ENCODE results near the gene LDLRAD3. TPM values are rescaled to one million over a fixed set of nuclear protein-coding genes. Genes with fewer than 3 reads are reported as not detected.

LDLRAD3 gene
- total RNA-seq, 1 experiment from 2014 or later = 38.8 TPM

- peaks cover 14% of the 10 kb centered on the region for H3K4me1 ChIP-seq
- H3K9me3 ChIP-seq (replicated peaks) = no peaks in the 10 kb centered on the region
- H3K4me3 ChIP-seq = no peak overlapping the region
- peak; percentile 56 to 78 for DNase-seq
- peaks cover 18% of the 10 kb centered on the region; the same call in 1 of the 2 replicates for H3K36me3 ChIP-seq
- no peaks in the 10 kb centered on the region for H3K27me3 ChIP-seq
- no peak overlapping the region for H3K27ac ChIP-seq
Measured at GRCh38 chr11:36233204-36233603, 289.3 kb downstream of the LDLRAD3 start.

GRCh38 chr11:36234825-36235224 lies 291.0 kb downstream of the LDLRAD3 start:
- no peaks in the 10 kb centered on the region for H3K27me3 ChIP-seq
- H3K4me3 ChIP-seq = no peak overlapping the region

GRCh38 chr11:36235750-36236149 lies 291.9 kb downstream of the LDLRAD3 start:
- no peak overlapping the region for H3K27ac ChIP-seq
- H3K4me1 ChIP-seq = peaks cover 14% of the 10 kb centered on the region
- no peak for DNase-seq
- no peaks in the 10 kb centered on the region for H3K27me3 ChIP-seq
- H3K36me3 ChIP-seq = peaks cover 15% of the 10 kb centered on the region; the same call in 1 of the 2 replicates
- H3K4me3 ChIP-seq = no peak overlapping the region
- no peaks in the 10 kb centered on the region for H3K9me3 ChIP-seq (replicated peaks)

More at GRCh38 chr11:36234825-36235224, 291.0 kb downstream of the LDLRAD3 start:
- Histone ChIP-seq H3K9me3 (replicated peaks) (no peaks in the 10 kb centered on the region), H3K36me3 (peaks cover 15% of the 10 kb centered on the region; the same call in 1 of the 2 replicates), H3K27ac (no peak overlapping the region), H3K4me1 (peaks cover 14% of the 10 kb centered on the region)
- DNase-seq = peak; percentile 22 to 59

- Histone ChIP-seq H3K9me3 (replicated peaks) (no peaks in the 10 kb centered on the region), H3K27me3 (no peaks in the 10 kb centered on the region), H3K4me1 (peaks cover 7% of the 10 kb centered on the region), H3K4me3 (no peak overlapping the region), H3K27ac (no peak overlapping the region), H3K36me3 (peaks cover 10% of the 10 kb centered on the region; the same call in 1 of the 2 replicates)
- DNase-seq = no peak
Measured at GRCh38 chr11:36237391-36237790, 293.5 kb downstream of the LDLRAD3 start.

- Histone ChIP-seq H3K27me3 (no peaks in the 10 kb centered on the region), H3K36me3 (peaks cover 10% of the 10 kb centered on the region; the same call in 1 of the 2 replicates), H3K9me3 (replicated peaks) (no peaks in the 10 kb centered on the region), H3K27ac (no peak overlapping the region), H3K4me3 (no peak overlapping the region), H3K4me1 (peaks cover 5% of the 10 kb centered on the region)
- DNase-seq = no peak
Measured at GRCh38 chr11:36238036-36238631, 294.3 kb downstream of the LDLRAD3 start.

DNA sequence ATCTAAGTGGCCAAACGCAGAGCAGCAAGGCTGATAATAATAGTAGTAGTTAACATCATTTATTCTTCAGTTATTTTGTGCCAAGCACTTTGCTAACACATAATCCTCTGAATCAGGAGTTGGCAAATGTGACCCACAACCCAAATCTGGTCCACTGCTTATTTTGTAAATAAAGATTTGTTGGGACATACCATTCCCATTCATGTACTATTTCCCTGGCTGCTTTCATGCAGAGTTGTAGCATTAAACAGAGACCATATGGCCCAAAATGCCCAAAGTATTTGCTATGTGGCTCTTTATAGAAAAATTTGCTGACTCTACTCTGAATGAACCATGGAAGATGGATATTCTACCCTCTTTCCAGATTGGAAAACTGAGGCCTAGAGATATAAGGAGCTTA lies 295.0 kb downstream of the LDLRAD3 start:
- no peaks in the 10 kb centered on the region for H3K27me3 ChIP-seq
- H3K36me3 ChIP-seq = peaks cover 10% of the 10 kb centered on the region; the same call in 1 of the 2 replicates
- no peak for DNase-seq
- no peaks in the 10 kb centered on the region for H3K4me1 ChIP-seq
- no peak overlapping the region for H3K4me3 ChIP-seq
- H3K9me3 ChIP-seq (replicated peaks) = no peaks in the 10 kb centered on the region
- no peak overlapping the region for H3K27ac ChIP-seq

GRCh38 chr11:36239636-36240035 lies 295.8 kb downstream of the LDLRAD3 start:
- Histone ChIP-seq H3K27ac (no peak overlapping the region), H3K9me3 (replicated peaks) (no peaks in the 10 kb centered on the region), H3K36me3 (peaks cover 10% of the 10 kb centered on the region; the same call in 1 of the 2 replicates), H3K27me3 (no peaks in the 10 kb centered on the region), H3K4me3 (no peak overlapping the region), H3K4me1 (no peaks in the 10 kb centered on the region)
- DNase-seq = no peak

DNA sequence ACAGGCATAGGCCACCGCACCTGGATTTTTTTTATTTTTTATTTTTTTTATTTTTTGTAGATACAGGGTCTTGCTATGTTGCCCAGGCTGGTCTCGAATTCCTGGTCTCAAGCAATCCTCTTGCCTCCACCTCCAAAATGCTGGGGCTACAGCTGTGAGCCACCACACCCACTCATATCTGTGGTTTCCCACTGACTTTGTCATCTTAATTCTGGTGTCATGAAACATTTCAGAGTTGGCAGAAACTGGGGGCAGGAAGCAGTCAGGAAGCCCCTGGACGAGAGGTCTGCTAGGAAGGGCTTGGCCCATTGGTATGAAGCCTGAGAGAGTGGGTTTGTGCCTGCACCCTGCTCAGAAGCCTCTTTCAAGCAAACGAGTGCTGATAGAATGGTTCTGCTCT lies 296.3 kb downstream of the LDLRAD3 start:
- DNase-seq = no peak
- Histone ChIP-seq H3K9me3 (replicated peaks) (peaks cover under 1% of the 10 kb centered on the region; the same call in 1 of the 2 replicates), H3K4me3 (no peak overlapping the region)

DNA sequence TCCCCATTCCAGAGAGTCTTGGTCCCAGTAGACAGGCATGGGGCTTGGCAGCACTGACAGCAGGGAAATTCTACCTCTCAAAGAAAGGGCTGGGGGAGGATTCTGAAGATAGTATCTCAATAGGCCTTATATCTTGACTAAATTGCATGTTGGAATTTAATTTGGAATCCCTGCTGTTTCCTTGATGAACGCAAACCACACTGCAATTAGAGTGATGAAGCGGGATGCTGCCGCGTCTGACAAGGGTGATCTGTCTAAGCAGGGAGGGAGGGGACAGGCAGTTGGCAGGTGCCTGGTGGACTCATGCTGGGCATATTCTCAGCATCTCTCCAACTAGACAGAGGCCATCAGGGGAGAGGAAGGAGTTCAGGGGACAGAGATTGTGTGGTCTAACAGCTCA lies 296.9 kb downstream of the LDLRAD3 start:
- Histone ChIP-seq H3K9me3 (replicated peaks) (peaks cover 3% of the 10 kb centered on the region; the same call in 1 of the 2 replicates), H3K27ac (no peak overlapping the region), H3K4me1 (no peaks in the 10 kb centered on the region), H3K36me3 (peaks cover 8% of the 10 kb centered on the region; the same call in 1 of the 2 replicates), H3K27me3 (no peaks in the 10 kb centered on the region), H3K4me3 (no peak overlapping the region)
- DNase-seq = no peak

More for the DNA sequence above, 296.3 kb downstream of the LDLRAD3 start:
- H3K4me1 ChIP-seq = no peaks in the 10 kb centered on the region
- H3K36me3 ChIP-seq = peaks cover 10% of the 10 kb centered on the region; the same call in 1 of the 2 replicates
- H3K27me3 ChIP-seq = no peaks in the 10 kb centered on the region
- H3K27ac ChIP-seq = no peak overlapping the region

- Histone ChIP-seq H3K27ac (no peak overlapping the region), H3K4me1 (no peaks in the 10 kb centered on the region), H3K9me3 (replicated peaks) (peaks cover 3% of the 10 kb centered on the region; the same call in 1 of the 2 replicates), H3K4me3 (no peak overlapping the region), H3K27me3 (no peaks in the 10 kb centered on the region), H3K36me3 (peaks cover 6% of the 10 kb centered on the region; the same call in 1 of the 2 replicates)
- no peak for DNase-seq
Measured at GRCh38 chr11:36241497-36241896, 297.6 kb downstream of the LDLRAD3 start.

DNA sequence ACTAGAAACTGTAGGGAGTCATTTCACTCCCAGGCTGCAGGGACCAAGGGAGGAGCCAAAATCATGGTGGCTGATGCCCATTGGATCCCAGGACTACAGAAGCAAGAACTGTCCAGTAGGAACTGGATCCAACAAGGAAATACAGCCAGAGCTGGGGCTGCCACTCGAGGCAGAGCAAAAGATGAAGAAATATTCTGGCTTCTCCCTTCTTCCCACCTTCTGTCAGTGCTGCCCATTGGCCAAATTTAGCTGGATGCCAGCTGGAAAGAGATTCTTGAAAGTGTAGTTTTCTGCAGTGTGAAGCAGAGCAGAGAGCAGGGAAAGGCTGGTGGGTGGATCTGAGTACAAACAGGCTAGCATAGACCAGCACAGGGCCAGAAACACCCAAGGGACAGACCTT lies 299.8 kb downstream of the LDLRAD3 start:
- no peaks in the 10 kb centered on the region; the same call in 1 of the 2 replicates for H3K4me1 ChIP-seq
- H3K27me3 ChIP-seq = no peaks in the 10 kb centered on the region
- H3K36me3 ChIP-seq = no peaks in the 10 kb centered on the region; the same call in 1 of the 2 replicates
- DNase-seq = no peak
- H3K9me3 ChIP-seq (replicated peaks) = peaks cover 3% of the 10 kb centered on the region; the same call in 1 of the 2 replicates
- no peak overlapping the region for H3K4me3 ChIP-seq
- no peak overlapping the region for H3K27ac ChIP-seq

GRCh38 chr11:36247493-36247892 lies 303.6 kb downstream of the LDLRAD3 start:
- Histone ChIP-seq H3K27me3 (no peaks in the 10 kb centered on the region), H3K36me3 (no peaks in the 10 kb centered on the region; the same call in 1 of the 2 replicates), H3K9me3 (replicated peaks) (peaks cover 8% of the 10 kb centered on the region; the same call in 1 of the 2 replicates), H3K4me3 (no peak overlapping the region), H3K4me1 (peaks cover 6% of the 10 kb centered on the region), H3K27ac (no peak overlapping the region)
- no peak for DNase-seq

DNA sequence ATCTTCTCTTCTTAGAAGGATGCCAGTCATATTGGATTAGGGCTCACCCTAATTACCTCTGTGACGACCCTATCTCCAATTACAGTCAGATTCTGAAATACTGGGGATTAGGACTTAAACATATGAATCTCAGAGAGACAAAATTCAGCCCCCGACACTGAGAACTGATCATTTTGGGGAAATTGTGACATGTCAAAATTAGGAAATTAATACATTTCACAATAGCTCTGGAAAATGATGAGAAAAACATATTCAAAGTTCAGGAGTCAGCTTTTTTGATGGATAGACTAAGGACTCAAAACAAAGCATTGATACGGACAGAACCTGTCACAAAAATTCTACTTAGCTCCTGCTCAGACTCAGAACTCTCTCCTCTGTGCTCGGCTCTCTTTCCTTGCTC lies 304.6 kb downstream of the LDLRAD3 start:
- peaks cover 7% of the 10 kb centered on the region for H3K4me1 ChIP-seq
- no peak for DNase-seq
- H3K9me3 ChIP-seq (replicated peaks) = peaks cover 8% of the 10 kb centered on the region; the same call in 1 of the 2 replicates
- no peak overlapping the region for H3K27ac ChIP-seq
- H3K27me3 ChIP-seq = no peaks in the 10 kb centered on the region
- H3K4me3 ChIP-seq = no peak overlapping the region
- H3K36me3 ChIP-seq = no peaks in the 10 kb centered on the region; the same call in 1 of the 2 replicates

DNA sequence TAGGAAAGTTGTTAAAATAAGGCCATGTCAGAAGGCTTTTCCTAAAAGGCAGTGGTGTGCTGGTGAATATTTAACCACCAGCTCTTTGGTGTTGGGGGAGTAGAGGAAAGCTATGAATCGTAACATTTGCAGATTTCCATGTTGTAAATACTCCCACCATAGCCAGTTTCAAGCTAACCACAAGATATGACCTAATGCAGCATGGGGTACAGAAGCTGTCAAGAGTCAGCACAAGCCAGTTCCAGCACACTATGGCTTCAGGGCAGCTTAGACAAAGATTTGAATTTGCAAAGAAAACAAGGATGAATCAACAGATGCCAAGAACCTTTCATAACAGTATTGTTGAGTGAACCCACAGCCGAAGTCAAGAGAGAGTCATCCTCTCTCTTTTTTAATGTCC lies 305.4 kb downstream of the LDLRAD3 start:
- DNase-seq = peak; percentile 33 to 50
- H3K27ac ChIP-seq = no peak overlapping the region
- H3K36me3 ChIP-seq = no peaks in the 10 kb centered on the region; the same call in 1 of the 2 replicates
- H3K4me1 ChIP-seq = peaks cover 11% of the 10 kb centered on the region
- no peak overlapping the region for H3K4me3 ChIP-seq
- no peaks in the 10 kb centered on the region for H3K27me3 ChIP-seq
- peaks cover 8% of the 10 kb centered on the region; the same call in 1 of the 2 replicates for H3K9me3 ChIP-seq (replicated peaks)

DNA sequence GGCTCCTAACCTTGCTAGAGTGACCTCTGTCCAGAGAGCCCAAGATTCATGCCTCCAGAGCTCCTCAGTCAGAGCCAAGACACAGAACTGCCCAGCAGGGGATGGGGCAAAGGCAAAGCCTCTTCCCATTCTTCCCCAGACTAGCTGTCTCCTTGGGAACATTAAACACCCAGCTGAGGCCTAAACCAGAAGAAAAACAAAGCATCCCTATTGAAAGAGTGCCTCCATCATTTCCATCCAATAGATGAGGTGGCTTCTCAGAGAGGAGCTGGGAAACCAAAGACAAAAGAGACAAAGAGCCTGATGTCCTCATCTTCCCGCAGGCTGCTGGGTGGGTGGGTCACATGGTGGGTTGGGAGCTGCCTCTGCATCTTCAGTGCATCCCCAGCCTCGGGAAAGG lies 308.0 kb downstream of the LDLRAD3 start:
- H3K27ac ChIP-seq = no peak overlapping the region
- H3K27me3 ChIP-seq = no peaks in the 10 kb centered on the region
- no peak overlapping the region for H3K4me3 ChIP-seq
- DNase-seq = no peak
- H3K4me1 ChIP-seq = peaks cover 11% of the 10 kb centered on the region
- H3K36me3 ChIP-seq = no peaks in the 10 kb centered on the region
- 0 out of 2 replicates have a peak, but pooled peaks cover 5% of the 10 kb centered on the region for H3K9me3 ChIP-seq (replicated peaks)

All from SJCRH30 (cell line).